Measurements from ENCODE around the gene ADAMTS17. TPM values are rescaled to one million over a fixed set of nuclear protein-coding genes. Genes with fewer than 3 reads are reported as not detected.

The ADAMTS17 gene
- total and polyA plus RNA-seq, 7 donors, result 4.4 to 93.0 (median 7.2) TPM

GRCh38 chr15:99974246-99974645 lies 367.5 kb downstream of the ADAMTS17 start:
- peaks cover 0 to 13% of the 10 kb centered on the region in 2 donors for H3K36me3 ChIP-seq (ENCODE audit: insufficient read depth in 1 of 2, low read depth in 1 of 2)
- H3K9me3 ChIP-seq, result no peaks in the 10 kb centered on the region
- ATAC-seq, result no peak
- TF ChIP-seq CTCF (IDR thresholded peaks at IDR 0.05), result no peak
- H3K4me1 ChIP-seq, result no peaks in the 10 kb centered on the region
- H3K27ac ChIP-seq, result no peak overlapping the region
- intact Hi-C loops (cut with DNase I), result no loop called here
- H3K4me3 ChIP-seq, result no peak overlapping the region
- 94 to 97% (median 96%) methylated on average over 17 of the region's 17 CpGs for WGBS, 3 donors
- peak in 1 of 2 donors; percentile 45 for DNase-seq
- H3K27me3 ChIP-seq (ENCODE audit: insufficient read depth in 3 of 3, low read length in 2 of 3), result peaks cover 0 to 3% (median 0%) of the 10 kb centered on the region in 3 donors

GRCh38 chr15:99973351-99973750 lies 368.4 kb downstream of the ADAMTS17 start:
- peaks cover 0 to 13% of the 10 kb centered on the region in 2 donors for H3K36me3 ChIP-seq (ENCODE audit: insufficient read depth in 1 of 2, low read depth in 1 of 2)
- intact Hi-C loops (cut with DNase I), result no loop called here

GRCh38 chr15:99970891-99971430 lies 370.8 kb downstream of the ADAMTS17 start:
- DNase-seq (no peak), ATAC-seq (no peak)
- Histone ChIP-seq H3K4me1 (no peaks in the 10 kb centered on the region), H3K36me3 (ENCODE audit: insufficient read depth in 1 of 2, low read depth in 1 of 2) (peaks cover 0 to 13% of the 10 kb centered on the region in 2 donors), H3K9me3 (no peaks in the 10 kb centered on the region), H3K27me3 (ENCODE audit: insufficient read depth in 3 of 3, low read length in 2 of 3) (peaks cover 0 to 3% (median 0%) of the 10 kb centered on the region in 3 donors), H3K27ac (no peak overlapping the region), H3K4me3 (no peak overlapping the region)
- 57 to 68% (median 57%) methylated on average over 8 to 9 of the region's 9 CpGs for WGBS, 3 donors
- TF ChIP-seq CTCF (IDR thresholded peaks at IDR 0.05), result no peak
- intact Hi-C loops (cut with DNase I), result no loop called here

More at GRCh38 chr15:99973351-99973750, 368.4 kb downstream of the ADAMTS17 start:
- no peak for TF ChIP-seq CTCF (IDR thresholded peaks at IDR 0.05)
- Histone ChIP-seq H3K9me3 (no peaks in the 10 kb centered on the region), H3K4me1 (no peaks in the 10 kb centered on the region), H3K27me3 (ENCODE audit: insufficient read depth in 3 of 3, low read length in 2 of 3) (peaks cover 0 to 3% (median 0%) of the 10 kb centered on the region in 3 donors), H3K27ac (no peak overlapping the region), H3K4me3 (no peak overlapping the region)
- ATAC-seq (no peak), DNase-seq (no peak)
- 97% methylated on average over 11 of the region's 11 CpGs for WGBS, 3 donors

GRCh38 chr15:99969261-99969920 lies 372.4 kb downstream of the ADAMTS17 start:
- no peaks in the 10 kb centered on the region for H3K9me3 ChIP-seq
- peaks cover 0 to 3% (median 0%) of the 10 kb centered on the region in 3 donors for H3K27me3 ChIP-seq (ENCODE audit: insufficient read depth in 3 of 3, low read length in 2 of 3)
- H3K4me1 ChIP-seq, result no peaks in the 10 kb centered on the region
- no peak for DNase-seq
- WGBS, 3 donors, result 95 to 96% (median 96%) methylated on average over 8 of the region's 8 CpGs
- no peak for ATAC-seq
- no peak for TF ChIP-seq CTCF (IDR thresholded peaks at IDR 0.05)
- H3K27ac ChIP-seq, result no peak overlapping the region
- no peak overlapping the region for H3K4me3 ChIP-seq
- intact Hi-C loops (cut with DNase I), result no loop called here
- H3K36me3 ChIP-seq (ENCODE audit: insufficient read depth in 1 of 2, low read depth in 1 of 2), result peaks cover 0 to 13% of the 10 kb centered on the region in 2 donors

Data from psoas muscle (tissue), 8 donors.